NCI-H2196 (cell line): ENCODE results near the gene CACNG6.
A peak's percentile ranks its signal among the peaks of the same experiment; 100 is the strongest.

ENCODE experiments used
- DNase-seq: peaks from one replicate; lab custom pipeline; 2025; ENCODE audit not compliant: unreplicated experiment; lab: John Stamatoyannopoulos, UW

CACNG6 gene

GRCh38 chr19:53966931-53967330 is 24.5 kb upstream of the CACNG6 start:
- no peak for DNase-seq

- DNase-seq = no peak
Observed at GRCh38 chr19:53969366-53969765, 22.1 kb upstream of the CACNG6 start.

GRCh38 chr19:53971673-53972072 is 19.8 kb upstream of the CACNG6 start:
- DNase-seq = no peak

DNA sequence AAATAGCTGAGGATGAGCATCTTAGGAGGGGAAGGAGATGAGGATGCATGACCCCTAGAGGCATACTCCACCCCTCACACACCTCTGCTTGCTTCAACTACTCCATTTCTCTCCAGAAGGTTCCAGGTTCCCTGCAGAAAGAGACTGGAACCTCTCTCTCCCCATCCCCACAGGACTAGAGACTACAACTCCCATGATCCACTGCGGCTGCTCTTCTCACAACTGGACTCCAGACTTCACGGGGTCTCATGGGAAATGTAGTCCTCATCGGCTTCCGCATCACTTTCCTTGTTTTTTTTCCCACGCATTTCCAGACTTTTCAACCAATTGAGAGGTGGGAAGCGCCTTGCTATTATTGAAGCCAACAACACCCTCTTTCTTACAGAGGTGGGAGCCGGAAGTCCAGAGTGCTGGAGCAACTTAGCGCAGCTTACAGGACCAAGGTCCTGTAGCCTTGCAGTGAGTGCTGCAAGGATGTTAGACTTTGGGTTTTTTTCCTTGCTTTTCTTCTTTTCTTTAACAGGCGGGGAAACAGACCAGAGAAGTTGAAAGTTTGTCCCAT is 13.9 kb upstream of the CACNG6 start:
- peak; percentile 51 for DNase-seq

DNA sequence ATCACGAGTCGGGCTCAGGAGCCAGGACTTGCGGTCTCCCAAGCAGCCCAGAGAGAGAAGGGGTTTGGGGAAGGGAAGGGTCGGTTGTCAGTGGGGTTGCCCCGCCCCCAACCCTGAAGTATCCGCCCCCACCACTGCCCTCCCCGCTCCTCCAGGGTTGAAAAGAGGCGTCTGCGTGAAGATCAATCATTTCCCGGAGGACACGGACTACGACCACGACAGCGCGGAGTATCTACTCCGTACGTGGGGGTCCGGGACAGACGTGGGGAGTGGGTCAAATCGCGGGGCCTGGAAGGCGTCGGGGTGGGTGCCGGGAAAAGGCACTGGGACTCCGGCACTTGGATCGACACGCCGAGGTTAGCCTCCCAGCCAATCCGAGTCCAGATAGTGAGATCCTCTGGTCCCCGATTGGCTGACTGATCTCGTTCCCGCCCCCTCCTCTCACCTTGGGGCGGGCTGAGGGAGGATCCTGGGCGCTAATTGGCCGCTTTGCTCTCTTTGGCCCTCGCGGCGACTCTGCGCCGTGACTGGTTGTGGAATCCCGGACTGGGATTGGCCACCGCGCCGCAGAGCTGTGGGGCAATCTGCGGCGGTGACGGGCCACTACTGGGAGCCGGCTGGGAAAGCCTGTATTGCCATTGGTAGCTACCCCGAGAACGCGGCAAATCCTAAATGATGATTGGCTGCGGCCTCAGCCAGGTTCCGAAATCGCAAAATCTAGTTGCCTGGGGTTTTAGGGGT is 13.3 kb upstream of the CACNG6 start:
- no peak for DNase-seq

GRCh38 chr19:53978975-53979801 is 12.2 kb upstream of the CACNG6 start:
- no peak for DNase-seq

- DNase-seq = no peak
Observed at GRCh38 chr19:53980539-53981375, 10.7 kb upstream of the CACNG6 start.

DNA sequence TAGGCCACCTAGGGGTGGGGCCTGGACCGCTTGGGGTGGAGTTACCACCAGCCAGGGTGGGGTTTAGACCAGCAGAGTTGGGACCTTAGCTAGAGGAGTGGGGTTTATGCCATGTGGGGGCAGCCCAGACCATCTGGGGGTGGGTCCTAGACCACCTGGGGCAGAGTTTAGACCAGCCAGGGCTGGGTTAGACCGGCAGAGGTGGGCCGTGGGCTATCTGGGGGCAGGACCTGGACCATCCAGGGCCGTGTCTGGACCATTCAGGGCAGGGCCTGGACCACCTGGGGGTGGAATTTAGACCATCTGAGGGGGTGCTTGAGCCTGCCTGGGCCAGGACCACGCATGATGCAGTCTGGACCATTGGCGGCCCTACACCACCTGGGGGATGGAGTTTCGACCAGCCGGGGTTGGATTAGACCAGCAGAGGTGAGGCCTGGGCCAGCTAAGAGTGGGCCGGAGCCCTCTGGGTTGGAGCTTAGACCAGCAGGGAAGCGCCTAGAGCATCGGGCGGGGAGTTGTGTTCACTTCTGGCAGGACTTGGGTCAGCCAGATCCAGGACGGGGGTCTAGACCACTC is 10.0 kb upstream of the CACNG6 start:
- DNase-seq = no peak

DNA sequence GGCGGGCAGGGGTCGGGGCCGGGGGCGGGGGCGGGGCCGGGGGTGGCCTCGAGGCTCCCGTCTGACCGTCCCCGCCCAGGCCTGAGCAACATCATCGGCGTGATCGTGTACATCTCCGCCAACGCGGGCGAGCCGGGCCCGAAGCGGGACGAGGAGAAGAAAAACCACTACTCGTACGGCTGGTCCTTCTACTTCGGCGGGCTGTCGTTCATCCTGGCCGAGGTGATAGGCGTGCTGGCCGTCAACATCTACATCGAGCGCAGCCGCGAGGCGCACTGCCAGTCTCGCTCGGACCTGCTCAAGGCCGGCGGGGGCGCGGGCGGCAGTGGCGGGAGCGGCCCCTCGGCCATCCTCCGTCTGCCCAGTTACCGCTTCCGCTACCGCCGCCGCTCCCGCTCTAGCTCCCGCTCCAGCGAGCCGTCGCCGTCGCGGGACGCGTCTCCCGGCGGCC is 9.4 kb upstream of the CACNG6 start:
- DNase-seq = no peak

DNA sequence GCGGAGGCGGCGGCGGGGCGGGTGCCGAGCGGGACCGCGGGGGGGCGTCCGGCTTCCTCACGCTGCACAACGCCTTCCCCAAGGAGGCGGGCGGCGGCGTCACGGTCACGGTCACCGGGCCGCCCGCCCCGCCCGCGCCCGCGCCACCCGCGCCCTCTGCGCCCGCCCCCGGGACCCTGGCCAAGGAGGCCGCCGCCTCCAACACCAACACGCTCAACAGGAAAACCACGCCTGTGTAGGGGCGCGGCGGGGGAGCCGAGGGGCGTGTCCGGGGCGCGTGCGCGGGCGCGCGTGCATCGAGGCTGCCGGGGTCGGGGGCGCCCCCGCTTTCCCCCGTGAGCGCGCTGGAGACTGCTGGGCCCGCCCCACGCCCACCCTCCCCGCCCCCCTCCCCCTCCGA is 8.8 kb upstream of the CACNG6 start:
- DNase-seq = no peak

DNA sequence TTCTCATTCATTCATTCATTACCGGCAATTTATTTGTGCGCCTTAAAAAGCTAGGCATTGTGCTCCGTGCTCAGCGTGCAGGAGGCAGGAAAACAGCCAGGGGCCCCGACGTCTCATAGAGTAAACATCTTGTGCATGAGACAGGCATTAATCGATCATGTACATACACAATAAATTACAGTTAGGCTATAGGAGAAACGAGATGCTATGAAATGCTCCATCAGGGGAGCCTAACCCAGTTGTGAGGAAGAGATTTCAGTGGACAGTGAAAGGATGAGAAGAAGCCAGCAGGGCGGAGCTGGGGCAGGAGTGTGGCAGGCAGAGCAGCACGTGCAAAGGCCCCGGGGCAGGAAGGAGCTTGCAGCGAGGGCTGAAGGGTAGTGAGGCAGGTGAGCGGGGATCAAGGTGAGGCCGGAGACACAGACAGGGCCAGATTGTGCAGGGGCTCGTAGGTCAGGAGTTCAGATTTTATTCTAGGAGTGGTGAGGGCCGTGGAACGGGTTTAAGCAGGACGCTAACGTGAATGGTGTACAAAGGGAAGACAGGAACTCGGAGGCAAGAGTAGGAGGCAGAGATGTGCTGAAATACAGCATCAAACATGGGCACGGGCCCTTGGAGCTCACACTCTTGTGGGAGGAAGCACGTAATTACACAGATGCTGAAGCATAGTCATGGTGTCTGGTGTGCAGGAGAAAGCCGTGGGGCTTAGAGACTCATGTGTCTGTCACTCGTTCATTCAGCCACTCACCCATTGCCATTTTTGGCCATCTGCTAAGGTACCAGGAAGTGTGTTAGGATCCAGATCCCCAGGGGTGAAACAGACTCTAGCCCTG is 7.8 kb upstream of the CACNG6 start:
- no peak for DNase-seq

GRCh38 chr19:53985863-53986262 is 5.6 kb upstream of the CACNG6 start:
- no peak for DNase-seq

DNA sequence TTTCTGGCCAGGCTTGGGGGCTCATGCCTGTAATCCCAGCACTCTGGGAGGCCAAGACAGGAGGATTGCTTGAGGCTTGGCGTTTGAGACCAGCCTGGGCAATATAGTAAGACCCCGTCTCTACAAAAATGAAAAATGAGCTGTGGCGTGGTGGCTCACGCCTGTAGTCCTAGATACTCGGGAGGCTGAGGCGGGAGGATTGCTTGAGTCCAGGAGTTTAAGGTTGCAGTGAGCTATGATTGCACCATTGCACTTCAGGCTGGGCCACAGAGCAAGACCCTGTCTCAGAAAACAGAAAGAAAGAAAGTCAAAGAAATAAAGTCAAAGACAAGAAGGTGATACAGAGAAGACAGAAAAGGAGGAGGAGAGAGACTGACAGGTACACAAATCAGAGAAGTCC is 2.5 kb upstream of the CACNG6 start:
- no peak for DNase-seq

DNA sequence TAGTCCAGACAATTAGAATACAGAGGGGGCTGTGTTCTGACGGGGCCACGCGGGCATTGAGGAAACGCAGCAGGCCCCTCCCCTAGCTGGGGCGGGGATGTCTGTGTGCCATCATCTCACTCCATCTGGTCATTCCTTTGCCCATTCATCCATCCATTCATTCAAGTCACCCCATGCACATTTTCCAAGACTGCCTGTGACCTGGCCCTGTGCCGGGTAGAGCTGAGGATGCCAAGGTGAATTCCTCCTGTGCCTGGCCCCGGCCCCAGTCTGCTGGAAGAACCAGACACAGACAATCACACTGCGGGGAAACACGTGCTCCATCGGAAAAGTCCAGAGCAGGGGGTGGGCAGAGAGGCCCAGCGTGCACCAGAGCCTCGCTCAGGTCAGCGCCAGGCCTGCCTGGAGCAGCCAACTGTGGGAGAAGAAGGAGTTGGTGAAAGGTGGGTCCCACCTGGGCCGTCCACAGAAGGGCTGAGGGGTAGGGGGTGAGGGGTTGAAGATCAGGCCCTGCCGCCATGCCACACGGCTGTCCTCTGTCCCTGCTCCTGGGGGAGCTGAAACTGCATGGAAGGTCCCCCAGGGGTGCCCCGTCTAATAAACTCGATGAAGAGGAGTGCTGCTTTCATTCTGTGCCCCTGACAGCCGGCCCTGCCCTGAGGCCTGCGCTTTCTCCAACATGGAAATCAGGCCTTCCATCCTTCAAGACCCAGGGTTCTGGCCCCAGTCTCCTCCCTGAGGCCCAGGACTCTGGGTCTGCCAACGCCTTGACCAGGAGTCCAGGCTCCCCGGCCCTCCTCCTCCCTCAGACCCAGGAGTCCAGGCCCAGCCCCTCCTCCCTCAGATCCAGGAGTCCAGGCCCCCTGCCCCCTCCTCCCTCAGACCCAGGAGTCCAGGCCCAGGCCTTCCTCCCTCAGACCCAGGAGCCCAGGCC is 1.6 kb upstream of the CACNG6 start:
- DNase-seq = no peak

DNA sequence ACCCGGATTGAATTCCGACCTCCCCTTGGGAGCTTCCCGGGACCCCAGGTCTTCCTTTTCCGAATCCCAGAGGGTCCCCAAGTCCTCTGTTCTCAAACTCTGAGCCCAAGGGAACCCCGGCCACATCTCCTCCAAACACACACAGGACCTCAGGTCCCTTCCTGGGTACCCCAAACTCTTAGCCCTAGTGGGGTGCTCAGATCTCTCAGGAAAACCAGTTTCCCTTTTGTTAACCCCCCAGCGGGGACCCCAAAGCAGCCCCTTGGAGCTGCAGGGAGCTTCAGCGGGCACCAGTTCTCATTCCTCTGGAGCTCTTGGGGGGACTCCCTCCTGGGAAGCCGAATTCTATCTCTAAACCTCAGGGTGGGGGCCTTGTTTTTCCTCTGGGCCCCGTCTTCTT is 774 bp downstream of the CACNG6 start:
- DNase-seq = no peak

DNA sequence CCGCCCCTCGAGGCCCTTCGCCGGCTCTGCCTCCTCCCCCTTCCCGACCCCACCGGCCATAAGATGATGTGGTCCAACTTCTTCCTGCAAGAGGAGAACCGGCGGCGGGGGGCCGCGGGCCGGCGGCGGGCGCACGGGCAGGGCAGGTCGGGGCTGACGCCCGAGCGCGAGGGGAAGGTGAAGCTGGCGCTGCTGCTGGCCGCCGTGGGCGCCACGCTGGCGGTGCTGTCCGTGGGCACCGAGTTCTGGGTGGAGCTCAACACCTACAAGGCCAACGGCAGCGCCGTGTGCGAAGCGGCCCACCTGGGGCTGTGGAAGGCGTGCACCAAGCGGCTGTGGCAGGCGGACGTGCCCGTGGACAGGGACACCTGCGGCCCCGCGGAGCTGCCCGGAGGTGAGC is 1.4 kb downstream of the CACNG6 start:
- DNase-seq = no peak

GRCh38 chr19:53993448-53993847 is 2.0 kb downstream of the CACNG6 start:
- DNase-seq = no peak

DNA sequence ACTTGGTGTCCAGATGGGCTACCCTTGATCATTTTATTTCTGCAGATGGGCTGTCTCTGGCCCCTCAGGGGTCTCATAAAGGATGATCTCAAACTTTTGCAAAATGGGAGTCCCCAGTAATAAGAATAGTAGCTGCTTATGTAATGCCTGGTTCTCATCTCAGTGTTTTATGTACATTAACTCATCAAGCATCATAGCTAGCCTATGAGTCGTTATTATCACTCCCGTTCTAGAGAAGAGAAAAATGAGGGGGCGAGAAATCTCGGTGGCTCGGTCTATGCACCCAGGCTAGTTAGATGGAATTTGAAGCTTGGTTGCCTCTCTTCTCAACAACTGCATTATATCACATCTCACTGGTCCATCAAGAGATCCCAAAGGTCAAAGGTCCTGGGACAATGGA is 3.4 kb downstream of the CACNG6 start:
- no peak for DNase-seq

DNA sequence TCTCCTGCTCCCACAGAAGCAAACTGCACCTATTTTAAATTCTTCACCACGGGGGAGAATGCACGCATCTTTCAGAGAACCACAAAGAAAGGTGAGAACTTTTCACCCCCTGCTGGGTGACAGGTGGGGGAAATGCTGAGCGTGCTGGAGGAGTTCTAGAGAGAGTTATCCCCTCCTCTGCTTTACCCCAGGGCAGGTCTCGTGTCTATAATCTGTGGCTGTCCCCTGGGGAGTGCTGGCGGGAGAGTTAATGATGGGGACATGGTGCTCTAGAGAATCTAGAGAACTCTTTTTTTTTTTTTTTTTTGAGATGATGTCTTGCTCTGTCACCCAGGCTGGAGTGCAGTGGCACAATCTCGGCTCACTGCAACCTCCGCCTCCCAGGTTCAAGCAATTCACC is 6.8 kb downstream of the CACNG6 start:
- no peak for DNase-seq
